ENCODE measurements around the gene ACAP3. TPM values are rescaled to one million over a fixed set of nuclear protein-coding genes. Genes with fewer than 3 reads are reported as not detected.
A peak's percentile ranks its signal among the peaks of the same experiment; 100 is the strongest.

ACAP3 gene
- total RNA-seq, 2 donors from 2014 or later, result 63.5 to 66.2 TPM

- H3K9me3 ChIP-seq (ENCODE audit: control insufficient read depth, low read length, poor library complexity, severe bottlenecking), result no peaks in the 10 kb centered on the region
- ATAC-seq, result no peak
- Mint-ChIP-seq H3K27me3 (no peaks in the 10 kb centered on the region), H3K4me3 (no peak overlapping the region), H3K36me3 (ENCODE audit: low read depth) (no peaks in the 10 kb centered on the region), H3K4me1 (peaks cover 10% of the 10 kb centered on the region), H3K27ac (peak overlapping the region; percentile 57)
- no peak for DNase-seq
Measured at GRCh38 chr1:1311107-1312104, 3.7 kb upstream of the ACAP3 start.

GRCh38 chr1:1310476-1311053, 2.8 kb upstream of the ACAP3 start:
- DNase-seq (no peak), ATAC-seq (no peak)
- Mint-ChIP-seq H3K36me3 (ENCODE audit: low read depth) (no peaks in the 10 kb centered on the region), H3K27ac (peak overlapping the region; percentile 57), H3K27me3 (no peaks in the 10 kb centered on the region), H3K4me3 (peak overlapping the region; percentile 36), H3K4me1 (peaks cover 17% of the 10 kb centered on the region)
- H3K9me3 ChIP-seq (ENCODE audit: control insufficient read depth, low read length, poor library complexity, severe bottlenecking), result no peaks in the 10 kb centered on the region

GRCh38 chr1:1310109-1310385, 2.3 kb upstream of the ACAP3 start:
- DNase-seq (no peak), ATAC-seq (no peak)
- no peaks in the 10 kb centered on the region for H3K9me3 ChIP-seq (ENCODE audit: control insufficient read depth, low read length, poor library complexity, severe bottlenecking)
- peaks cover 17% of the 10 kb centered on the region for H3K4me1 Mint-ChIP-seq
- H3K36me3 Mint-ChIP-seq (ENCODE audit: low read depth), result no peaks in the 10 kb centered on the region
- H3K4me3 Mint-ChIP-seq, result peak overlapping the region; percentile 66
- H3K27me3 Mint-ChIP-seq, result no peaks in the 10 kb centered on the region
- H3K27ac Mint-ChIP-seq, result peak overlapping the region; percentile 57

GRCh38 chr1:1309251-1310108, 1.8 kb upstream of the ACAP3 start:
- no peaks in the 10 kb centered on the region for H3K36me3 Mint-ChIP-seq (ENCODE audit: low read depth)
- H3K27me3 Mint-ChIP-seq, result no peaks in the 10 kb centered on the region
- H3K27ac Mint-ChIP-seq, result peak overlapping the region; percentile 57
- H3K4me1 Mint-ChIP-seq, result peaks cover 17% of the 10 kb centered on the region
- H3K9me3 ChIP-seq (ENCODE audit: control insufficient read depth, low read length, poor library complexity, severe bottlenecking), result no peaks in the 10 kb centered on the region
- DNase-seq (no peak), ATAC-seq (no peak)
- peak overlapping the region; percentile 66 for H3K4me3 Mint-ChIP-seq

- Mint-ChIP-seq H3K4me3 (peak overlapping the region; percentile 88), H3K4me1 (peaks cover 17% of the 10 kb centered on the region), H3K27ac (no peak overlapping the region), H3K27me3 (no peaks in the 10 kb centered on the region), H3K36me3 (ENCODE audit: low read depth) (no peaks in the 10 kb centered on the region)
- no peaks in the 10 kb centered on the region for H3K9me3 ChIP-seq (ENCODE audit: control insufficient read depth, low read length, poor library complexity, severe bottlenecking)
- DNase-seq (no peak), ATAC-seq (no peak)
Measured at GRCh38 chr1:1308756-1309250, 1.1 kb upstream of the ACAP3 start.

- peak overlapping the region; percentile 16 for H3K27ac Mint-ChIP-seq
- peak overlapping the region; percentile 90 for H3K4me3 Mint-ChIP-seq
- no peaks in the 10 kb centered on the region for H3K9me3 ChIP-seq (ENCODE audit: control insufficient read depth, low read length, poor library complexity, severe bottlenecking)
- DNase-seq, result no peak
- no peaks in the 10 kb centered on the region for H3K27me3 Mint-ChIP-seq
- H3K4me1 Mint-ChIP-seq, result peaks cover 17% of the 10 kb centered on the region
- no peaks in the 10 kb centered on the region for H3K36me3 Mint-ChIP-seq (ENCODE audit: low read depth)
- ATAC-seq, result no peak
Measured at GRCh38 chr1:1307261-1307922, 338 bp downstream of the ACAP3 start.

- no peak for DNase-seq
- Mint-ChIP-seq H3K36me3 (ENCODE audit: low read depth) (no peaks in the 10 kb centered on the region), H3K4me3 (peak overlapping the region; percentile 90), H3K4me1 (peaks cover 17% of the 10 kb centered on the region), H3K27ac (peak overlapping the region; percentile 16), H3K27me3 (no peaks in the 10 kb centered on the region)
- no peaks in the 10 kb centered on the region for H3K9me3 ChIP-seq (ENCODE audit: control insufficient read depth, low read length, poor library complexity, severe bottlenecking)
- ATAC-seq, result no peak
Measured at GRCh38 chr1:1306661-1307260, 969 bp downstream of the ACAP3 start.

- Mint-ChIP-seq H3K36me3 (ENCODE audit: low read depth) (no peaks in the 10 kb centered on the region), H3K27me3 (no peaks in the 10 kb centered on the region), H3K27ac (peak overlapping the region; percentile 16), H3K4me3 (peak overlapping the region; percentile 90), H3K4me1 (peaks cover 17% of the 10 kb centered on the region)
- ATAC-seq, result no peak
- DNase-seq, result no peak
- H3K9me3 ChIP-seq (ENCODE audit: control insufficient read depth, low read length, poor library complexity, severe bottlenecking), result no peaks in the 10 kb centered on the region
Measured at GRCh38 chr1:1306070-1306660, 1.6 kb downstream of the ACAP3 start.

GRCh38 chr1:1305300-1306069, 2.2 kb downstream of the ACAP3 start:
- H3K9me3 ChIP-seq (ENCODE audit: control insufficient read depth, low read length, poor library complexity, severe bottlenecking), result no peaks in the 10 kb centered on the region
- ATAC-seq, result peak; percentile 25
- Mint-ChIP-seq H3K4me1 (peaks cover 17% of the 10 kb centered on the region), H3K36me3 (ENCODE audit: low read depth) (no peaks in the 10 kb centered on the region), H3K4me3 (peak overlapping the region; percentile 90), H3K27me3 (no peaks in the 10 kb centered on the region), H3K27ac (no peak overlapping the region)
- DNase-seq, result peak; percentile 38 to 58 (median 48)

GRCh38 chr1:1304331-1305299, 3.1 kb downstream of the ACAP3 start:
- Mint-ChIP-seq H3K36me3 (ENCODE audit: low read depth) (no peaks in the 10 kb centered on the region), H3K4me3 (peak overlapping the region; percentile 90), H3K27me3 (no peaks in the 10 kb centered on the region), H3K4me1 (peaks cover 17% of the 10 kb centered on the region), H3K27ac (no peak overlapping the region)
- no peaks in the 10 kb centered on the region for H3K9me3 ChIP-seq (ENCODE audit: control insufficient read depth, low read length, poor library complexity, severe bottlenecking)
- DNase-seq, result no peak
- ATAC-seq, result no peak

GRCh38 chr1:1303736-1304135, 4.0 kb downstream of the ACAP3 start:
- no peaks in the 10 kb centered on the region for H3K9me3 ChIP-seq (ENCODE audit: control insufficient read depth, low read length, poor library complexity, severe bottlenecking)
- Mint-ChIP-seq H3K36me3 (ENCODE audit: low read depth) (no peaks in the 10 kb centered on the region), H3K4me1 (peaks cover 13% of the 10 kb centered on the region), H3K27ac (no peak overlapping the region), H3K4me3 (no peak overlapping the region), H3K27me3 (no peaks in the 10 kb centered on the region)
- DNase-seq, result no peak
- ATAC-seq, result no peak

Data from T-helper 17 cell (primary cell).